NCI-H82 treated with DMSO at 0.1 percent for 48 hours (cell line): ENCODE results near the gene ERRFI1.

Experiments
- DNase-seq: peaks from one replicate; lab custom pipeline; 2025; ENCODE audit not compliant: unreplicated experiment; lab: John Stamatoyannopoulos, UW

ERRFI1 gene

GRCh38 chr1:8018492-8019228 is 7.4 kb downstream of the ERRFI1 start:
- DNase-seq, result no peak

DNA sequence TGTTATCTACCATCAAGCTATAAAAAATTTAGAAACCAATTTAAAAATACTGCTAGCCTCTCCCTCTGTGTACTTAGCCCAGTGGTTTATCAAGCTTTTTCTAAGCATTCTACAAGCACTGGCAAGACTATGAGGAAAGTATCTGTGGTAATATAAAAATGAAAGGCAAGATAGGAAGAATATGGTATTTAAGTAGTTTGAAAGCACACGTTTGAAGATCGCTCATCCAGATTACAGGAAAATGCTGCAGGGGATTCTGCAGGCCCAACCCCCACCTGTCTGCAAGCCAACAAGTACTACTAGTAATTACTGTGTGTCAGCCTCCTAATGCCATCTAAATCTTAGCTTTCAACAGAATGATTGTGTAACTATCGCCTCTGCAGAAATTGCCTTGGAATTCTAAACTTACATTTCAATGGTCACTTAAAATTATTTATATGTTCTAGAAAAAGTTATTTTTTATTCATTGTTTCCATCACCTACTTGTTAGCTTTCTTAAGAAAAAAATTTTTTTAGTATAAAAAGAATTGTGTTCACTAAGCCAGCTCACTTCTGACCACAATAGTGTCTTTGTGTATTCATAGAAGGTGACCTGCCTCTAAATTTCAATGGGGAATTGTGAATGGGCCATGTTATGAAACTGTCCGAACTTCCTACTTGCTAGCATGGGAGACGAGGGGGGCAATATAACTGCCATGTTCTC is 8.5 kb downstream of the ERRFI1 start:
- no peak for DNase-seq

GRCh38 chr1:8016895-8017241 is 9.2 kb downstream of the ERRFI1 start:
- DNase-seq, result no peak

DNA sequence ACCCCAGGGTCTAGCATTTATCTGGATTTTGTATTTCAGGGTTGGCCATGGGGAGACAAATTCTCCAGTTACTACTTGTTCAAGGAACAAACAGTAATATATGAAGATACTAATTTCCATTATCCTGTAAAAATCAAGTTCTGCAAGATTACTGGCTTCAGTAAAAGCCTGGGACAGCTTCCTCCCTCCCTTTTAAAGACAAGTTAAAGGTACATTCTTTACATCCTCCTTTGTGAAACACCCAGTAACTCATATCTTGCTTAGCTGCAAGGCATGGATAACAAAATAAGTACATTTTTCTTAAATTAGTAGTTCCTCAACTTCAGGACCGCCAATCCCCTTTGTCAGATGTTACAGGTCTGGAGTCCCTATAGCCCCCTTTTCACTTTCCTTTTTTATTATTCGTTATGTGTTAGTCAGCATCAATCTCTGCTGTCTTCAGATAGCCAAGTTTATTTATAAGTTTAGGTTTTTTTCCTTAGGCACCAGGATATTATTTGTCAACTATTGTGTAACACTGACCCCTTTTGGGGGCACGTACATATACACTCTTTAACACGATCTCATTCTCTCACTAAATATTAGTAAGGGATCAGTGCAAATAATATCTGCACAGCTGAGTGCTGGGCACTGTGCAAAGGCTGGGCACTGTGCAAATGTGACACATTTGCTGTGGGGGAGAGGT is 9.8 kb downstream of the ERRFI1 start:
- DNase-seq, result no peak

- no peak for DNase-seq
These were observed 10.3 kb downstream of the ERRFI1 start for GRCh38 chr1:8015809-8016165.

DNA sequence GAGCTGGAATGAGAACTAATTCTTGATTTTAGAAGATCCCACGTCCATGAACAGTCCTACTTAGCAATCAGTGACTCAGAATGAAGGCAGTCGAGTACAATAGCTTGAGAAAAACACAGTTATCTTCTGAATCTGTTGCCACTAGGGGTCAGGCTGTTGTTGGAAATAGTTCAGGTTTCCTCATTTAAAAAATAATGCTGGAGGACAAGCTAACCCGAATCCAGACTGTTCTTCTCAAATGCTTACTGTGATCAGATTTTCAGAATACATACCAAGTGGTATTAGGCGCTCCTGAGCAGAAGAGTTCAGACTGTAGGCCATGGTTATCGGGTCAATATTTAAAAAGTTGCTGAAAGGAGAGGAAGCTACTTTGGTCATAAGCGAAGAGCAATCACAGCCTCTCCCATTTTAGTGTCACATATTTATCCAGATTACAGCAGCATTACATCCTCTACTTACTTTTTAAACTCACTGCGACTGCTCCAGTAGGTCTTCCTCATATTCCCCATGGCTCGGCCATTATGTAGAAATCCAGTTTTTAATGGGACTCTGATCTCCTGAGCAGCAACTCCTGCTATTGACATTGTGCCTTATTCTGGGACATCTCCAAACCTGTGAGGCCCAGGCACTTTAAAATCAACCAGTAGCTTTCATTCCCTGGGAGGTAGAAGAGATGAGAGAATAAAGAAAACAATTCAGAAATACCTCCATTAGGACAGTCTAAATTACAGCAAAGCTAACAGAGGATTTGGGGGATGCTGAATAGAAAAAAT is 10.9 kb downstream of the ERRFI1 start:
- DNase-seq, result no peak

DNA sequence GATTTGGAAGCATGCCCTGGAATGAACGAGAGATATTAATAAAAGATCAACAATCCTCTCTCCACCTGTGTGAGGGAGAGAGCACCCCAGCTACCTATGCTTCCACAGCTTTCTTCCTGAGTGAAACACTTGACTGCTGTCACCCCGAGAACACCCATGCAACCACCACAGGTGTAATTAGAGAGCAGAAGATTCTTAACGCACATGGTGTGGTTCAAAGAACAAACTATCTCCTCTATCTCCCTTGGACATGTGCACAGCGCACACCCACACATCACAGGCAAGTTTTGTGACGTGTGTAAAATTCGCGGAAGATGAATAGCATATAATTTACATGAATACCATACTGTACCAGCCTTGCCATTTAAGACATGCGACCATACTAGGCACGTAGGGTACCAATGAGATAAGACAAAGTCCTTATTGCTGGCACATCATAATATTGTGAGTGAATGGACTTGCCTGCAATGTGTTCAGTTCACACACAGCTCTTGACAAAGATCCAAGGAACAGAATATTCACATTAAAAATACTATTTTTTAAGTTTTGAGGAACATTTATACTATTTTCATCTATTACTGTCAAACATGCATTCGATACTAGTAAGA is 11.6 kb downstream of the ERRFI1 start:
- DNase-seq, result no peak

GRCh38 chr1:8013800-8014199 is 12.3 kb downstream of the ERRFI1 start:
- DNase-seq, result no peak

DNA sequence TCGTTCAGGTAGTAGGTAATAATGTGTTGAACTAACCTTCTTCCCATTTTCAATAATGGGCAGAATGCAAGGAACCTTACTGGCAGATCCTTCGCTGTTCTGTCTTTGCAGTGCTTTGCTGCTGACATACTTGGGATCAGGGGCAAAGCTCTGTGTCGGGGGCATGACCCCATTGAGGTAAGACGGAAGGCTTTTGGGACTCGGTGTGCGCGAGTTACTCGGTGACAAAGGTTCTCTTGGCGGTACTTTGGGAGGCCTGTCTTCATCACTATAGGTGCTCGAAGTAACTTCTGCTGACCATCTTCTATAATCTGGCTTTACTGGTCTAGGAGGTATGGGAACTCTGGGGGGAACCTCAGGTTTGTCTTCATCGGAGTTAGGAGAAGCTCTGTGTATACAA is 12.7 kb downstream of the ERRFI1 start:
- no peak for DNase-seq

- DNase-seq, result no peak
These were observed 13.2 kb downstream of the ERRFI1 start for GRCh38 chr1:8012955-8013354.

- DNase-seq, result no peak
These were observed 13.9 kb downstream of the ERRFI1 start for GRCh38 chr1:8011923-8012858.

DNA sequence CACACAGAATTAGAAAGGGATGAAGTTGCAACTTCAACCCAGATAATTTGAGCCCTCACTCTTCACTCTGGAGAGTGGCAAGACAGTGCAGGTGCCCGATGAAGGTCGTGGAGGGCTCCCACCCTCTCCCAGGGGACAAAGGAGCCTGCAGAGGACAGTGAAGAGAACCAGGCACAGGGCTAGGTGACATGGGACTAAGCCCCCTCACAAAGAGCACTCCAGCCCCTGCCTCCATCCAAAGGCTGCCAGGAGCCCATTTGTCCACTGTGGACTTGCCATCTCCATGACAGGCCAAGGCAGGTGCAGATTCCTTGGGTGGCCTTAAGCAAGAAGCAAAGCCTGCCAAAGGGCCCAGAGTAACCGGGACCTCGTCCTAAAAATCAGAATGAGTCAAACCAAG is 15.1 kb downstream of the ERRFI1 start:
- no peak for DNase-seq

GRCh38 chr1:8010080-8010664 is 15.9 kb downstream of the ERRFI1 start:
- DNase-seq, result no peak

DNA sequence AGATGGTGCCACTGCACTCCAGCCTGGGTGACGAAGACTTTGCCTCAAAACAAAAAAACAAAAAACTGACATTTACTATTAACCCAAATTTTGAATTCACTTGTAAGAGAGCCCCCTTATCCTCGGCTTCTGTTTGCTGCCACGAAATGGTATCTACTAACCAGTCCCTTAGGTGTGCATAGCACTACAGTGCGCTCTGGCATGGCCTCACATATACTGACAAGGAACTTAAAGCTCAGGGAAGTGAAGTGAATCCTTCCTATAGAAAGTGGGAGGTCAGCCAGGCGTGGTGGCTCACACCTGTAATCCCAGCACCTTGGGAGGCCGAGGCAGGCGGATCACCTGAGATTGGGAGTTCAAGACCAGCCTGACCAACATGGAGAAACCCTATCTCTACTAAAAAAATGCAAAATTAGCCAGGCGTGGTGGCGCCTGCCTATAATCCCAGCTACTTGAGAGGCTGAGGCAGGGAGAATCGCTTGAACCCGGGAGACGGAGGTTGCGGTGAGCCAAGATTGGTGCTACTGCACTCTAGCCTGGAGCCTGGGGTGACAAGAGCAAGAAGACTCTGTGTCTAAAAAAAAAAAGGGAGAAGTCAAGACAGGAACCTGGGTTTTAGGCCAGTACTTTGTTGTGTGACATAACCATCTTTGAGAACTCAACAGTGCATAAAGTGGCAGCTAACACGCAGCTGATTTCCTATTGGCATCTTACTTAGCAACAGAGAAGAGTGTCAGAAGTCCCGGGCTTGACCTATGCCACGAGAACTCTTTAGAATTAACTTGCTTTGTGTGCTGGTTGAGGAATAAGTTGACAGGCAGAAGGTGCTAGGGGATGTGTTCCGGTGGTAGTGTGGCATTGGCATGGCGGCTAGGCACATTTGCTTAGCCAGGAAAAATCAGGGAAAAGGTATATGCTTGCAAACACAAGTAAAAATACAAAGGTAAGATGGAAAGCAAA is 16.8 kb downstream of the ERRFI1 start:
- DNase-seq, result no peak

DNA sequence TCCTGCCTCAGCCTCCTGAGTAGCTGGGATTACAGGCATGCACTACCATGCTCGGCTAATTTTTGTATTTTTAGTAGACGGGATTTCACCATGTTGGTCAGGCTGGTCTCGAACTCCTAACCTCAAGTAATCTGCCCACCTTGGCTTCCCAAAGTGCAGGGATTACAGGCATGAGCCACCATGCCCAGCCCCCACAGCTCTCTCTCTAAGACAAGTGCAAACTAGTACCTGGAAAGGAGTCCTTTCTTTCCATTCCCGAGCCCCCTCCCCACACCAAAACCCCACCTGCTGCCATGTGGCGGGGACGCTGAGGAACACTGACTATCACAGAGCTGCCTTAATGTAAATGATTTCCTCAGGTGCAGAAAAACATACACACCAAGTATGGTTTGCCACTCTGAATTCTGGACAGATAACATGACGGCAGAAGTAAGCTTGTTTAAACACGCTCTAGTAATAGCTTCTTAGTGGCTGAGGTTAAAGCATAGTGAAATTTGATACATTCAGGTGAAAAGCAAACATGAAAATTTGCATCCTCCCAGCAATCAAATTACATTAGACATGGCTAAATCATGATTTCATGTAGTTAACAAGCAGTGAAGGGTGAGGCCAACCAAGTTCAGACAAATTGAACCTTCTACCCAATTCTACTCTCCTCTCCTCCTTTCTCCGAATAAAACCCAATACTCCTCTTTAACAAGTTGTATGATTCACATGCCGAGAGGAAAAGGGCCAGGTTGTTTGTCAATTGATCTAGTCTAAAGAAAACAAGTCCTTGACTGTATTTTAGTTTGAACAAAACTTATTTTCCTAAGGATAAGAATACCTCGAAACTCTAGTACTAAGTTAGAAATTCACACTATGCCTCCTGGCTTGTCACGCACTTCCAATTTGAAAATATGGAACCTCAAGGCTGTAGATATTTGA is 19.8 kb downstream of the ERRFI1 start:
- DNase-seq, result no peak

DNA sequence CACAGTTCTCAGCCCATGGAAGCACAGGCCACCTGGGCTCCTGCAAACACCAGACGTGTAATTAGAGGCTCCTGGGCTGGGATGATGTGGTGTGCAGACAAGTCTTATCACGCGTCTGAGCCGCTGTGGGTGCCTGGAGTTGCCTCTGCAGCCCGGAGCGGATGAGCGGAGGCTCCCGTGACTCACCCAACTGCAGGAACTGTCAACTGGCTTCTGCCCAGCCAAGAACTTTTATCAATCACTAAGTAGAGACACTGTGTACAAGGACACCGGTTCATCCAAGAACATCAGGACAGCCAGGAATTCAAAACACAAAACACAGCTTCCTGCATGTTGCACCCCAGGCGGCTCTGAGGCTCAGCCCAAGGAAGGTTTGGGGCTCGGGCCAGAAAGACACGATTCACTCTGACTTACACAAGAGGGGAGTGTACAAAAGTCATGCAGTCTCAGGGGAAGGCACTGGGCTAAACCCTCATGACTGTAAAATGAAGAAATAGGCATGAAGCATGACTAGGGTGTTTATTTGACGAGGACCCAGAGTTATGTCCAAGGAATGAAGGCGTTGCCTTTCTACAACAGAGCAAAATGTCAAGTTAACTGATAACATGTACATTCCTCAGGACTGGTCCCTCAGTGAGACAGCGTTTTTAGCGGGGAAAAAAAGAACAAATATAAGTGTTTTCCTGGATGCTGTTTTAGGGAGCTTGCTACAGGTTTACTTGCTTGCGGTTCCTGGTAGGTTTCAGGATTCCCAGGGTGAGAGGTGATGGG is 21.1 kb downstream of the ERRFI1 start:
- no peak for DNase-seq
